Activated CD8-positive, alpha-beta memory T cell treated with anti-CD3 and anti-CD28 coated beads, Interleukin-2, amount 50 U/mL, for 1 hour (primary cell): ENCODE results near the gene FFAR4.
"Not testable (repeated sequence)": the region's sequence is repeated elsewhere in the genome, so short reads cannot be mapped to it uniquely, and the experiment has no call there.

Experiments
- DNase-seq: peaks from one replicate; pipeline ENCODE4 v3.0.0-alpha.2; 2020; ENCODE audit errors: extremely low read depth

The FFAR4 gene

DNA sequence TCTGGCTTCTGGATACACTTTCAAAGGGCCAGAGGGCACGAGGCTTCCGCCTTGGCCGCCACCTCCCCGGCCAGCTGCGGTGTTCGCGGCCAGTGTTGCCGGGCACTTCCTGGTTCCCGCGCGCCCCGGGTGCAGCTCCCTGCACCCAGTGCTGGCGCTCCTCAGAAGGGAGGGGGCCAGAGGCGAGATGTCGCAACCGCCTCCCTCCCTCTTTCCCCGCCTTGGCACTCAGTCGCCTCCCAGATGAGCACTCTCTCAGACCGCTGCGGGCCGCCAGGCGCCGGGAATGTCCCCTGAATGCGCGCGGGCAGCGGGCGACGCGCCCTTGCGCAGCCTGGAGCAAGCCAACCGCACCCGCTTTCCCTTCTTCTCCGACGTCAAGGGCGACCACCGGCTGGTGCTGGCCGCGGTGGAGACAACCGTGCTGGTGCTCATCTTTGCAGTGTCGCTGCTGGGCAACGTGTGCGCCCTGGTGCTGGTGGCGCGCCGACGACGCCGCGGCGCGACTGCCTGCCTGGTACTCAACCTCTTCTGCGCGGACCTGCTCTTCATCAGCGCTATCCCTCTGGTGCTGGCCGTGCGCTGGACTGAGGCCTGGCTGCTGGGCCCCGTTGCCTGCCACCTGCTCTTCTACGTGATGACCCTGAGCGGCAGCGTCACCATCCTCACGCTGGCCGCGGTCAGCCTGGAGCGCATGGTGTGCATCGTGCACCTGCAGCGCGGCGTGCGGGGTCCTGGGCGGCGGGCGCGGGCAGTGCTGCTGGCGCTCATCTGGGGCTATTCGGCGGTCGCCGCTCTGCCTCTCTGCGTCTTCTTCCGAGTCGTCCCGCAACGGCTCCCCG is at the start of gene FFAR4:
FFAR4 (plus strand) TSS at position 231 of the 842 bp plus-strand sequence; CDS start at position 287, 56 bp downstream.
- DNase-seq, result no peak

DNA sequence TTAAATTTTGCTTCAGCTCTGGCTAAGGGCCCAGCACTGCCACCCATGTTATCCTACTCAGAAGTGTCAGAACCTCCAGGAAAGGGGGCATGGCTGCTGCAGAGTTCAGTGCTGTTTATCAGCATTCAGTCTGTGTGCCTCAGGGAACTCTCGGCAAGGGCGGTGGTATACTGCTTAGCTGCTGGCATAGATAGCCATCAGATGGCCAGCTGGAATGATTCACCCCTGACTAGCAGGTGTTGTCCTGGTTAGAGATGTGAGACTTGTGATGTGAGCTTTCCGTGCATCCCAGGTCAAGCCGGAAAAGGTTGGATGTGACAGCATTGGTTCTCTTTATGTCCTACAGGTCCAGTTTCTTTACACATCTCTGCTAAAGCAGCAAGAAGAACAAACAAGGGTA is 47.9 kb upstream of the FFAR4 start:
- DNase-seq, result no peak

DNA sequence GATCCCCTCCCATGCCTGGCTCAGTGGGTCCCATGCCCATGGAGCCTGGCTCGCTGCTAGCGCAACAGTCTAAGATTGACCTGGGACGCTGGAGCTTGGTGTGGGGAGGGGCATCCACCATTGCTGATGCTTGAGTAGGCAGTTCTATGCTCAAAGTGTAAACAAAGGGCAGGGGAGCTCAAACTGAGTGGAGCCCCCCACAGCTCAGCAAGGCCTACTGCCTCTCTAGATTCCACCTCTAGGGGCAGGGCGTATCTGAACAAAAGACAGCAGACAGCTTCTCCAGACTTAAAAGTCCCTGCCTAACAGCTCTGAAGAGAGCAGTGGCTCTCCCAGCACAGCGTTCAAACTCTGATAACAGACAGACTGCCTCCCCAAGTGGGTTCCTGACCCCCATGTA is 31.2 kb upstream of the FFAR4 start:
- no peak for DNase-seq

DNA sequence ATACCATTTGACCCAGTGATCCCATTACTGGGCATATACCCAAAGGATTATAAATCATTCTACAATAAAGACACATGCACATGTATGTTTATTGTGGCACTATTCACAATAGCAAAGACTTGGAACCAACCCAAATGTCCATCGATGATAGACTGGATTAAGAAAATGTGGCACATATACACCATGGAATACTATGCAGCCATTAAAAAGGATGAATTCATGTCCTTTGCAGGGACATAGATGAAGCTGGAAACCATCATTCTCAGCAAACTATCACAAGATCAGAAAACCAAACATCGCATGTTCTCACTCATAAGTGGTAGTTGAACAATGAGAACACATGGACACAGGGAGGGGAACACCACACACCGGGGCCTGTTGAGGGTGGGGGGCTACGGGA is 25.6 kb upstream of the FFAR4 start:
- DNase-seq, result not testable (repeated sequence)

DNA sequence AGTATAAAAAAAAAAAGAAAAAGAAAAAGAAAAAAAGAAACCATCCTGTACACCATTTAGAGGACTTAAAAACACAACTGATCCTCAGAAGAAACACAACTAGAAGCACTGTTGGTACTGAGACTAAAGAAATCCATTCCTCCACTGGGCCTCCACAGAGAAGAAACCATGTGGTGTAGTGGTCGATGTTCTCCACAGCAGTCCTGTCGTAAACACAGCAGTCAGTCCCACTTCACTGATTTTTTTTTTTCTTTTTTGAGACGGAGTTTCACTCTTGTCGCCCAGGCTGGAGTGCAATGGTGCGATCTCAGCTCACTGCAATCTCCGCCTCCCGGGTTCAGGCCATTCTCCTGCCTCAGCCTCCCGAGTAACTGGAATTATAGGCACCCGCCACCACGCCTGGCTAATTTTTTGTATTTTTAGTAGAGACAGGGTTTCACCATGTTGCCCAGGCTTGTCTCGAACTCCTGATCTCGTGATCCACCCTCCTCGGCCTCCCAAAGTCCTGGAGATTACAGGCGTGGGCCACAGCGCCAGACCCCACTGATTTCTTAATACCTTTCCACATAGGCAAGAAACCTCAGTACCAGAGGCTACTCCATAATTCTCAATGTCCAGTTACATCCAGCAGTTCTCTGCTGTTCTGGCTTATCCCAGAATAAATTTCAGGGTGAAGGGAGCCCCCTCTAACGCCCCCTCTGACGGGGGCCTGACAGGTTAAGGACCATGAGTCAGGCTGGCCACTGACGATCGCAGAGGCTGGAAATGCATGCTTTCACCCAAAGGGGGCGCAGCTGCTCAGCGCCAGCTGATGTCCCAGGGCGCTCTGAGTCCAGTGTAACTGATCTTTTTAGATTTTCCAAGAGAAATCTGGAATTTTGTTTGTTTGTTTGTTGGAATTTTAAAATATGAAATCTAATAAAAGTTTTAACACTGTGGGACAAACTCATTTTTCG is 24.8 kb upstream of the FFAR4 start:
- no peak for DNase-seq

DNA sequence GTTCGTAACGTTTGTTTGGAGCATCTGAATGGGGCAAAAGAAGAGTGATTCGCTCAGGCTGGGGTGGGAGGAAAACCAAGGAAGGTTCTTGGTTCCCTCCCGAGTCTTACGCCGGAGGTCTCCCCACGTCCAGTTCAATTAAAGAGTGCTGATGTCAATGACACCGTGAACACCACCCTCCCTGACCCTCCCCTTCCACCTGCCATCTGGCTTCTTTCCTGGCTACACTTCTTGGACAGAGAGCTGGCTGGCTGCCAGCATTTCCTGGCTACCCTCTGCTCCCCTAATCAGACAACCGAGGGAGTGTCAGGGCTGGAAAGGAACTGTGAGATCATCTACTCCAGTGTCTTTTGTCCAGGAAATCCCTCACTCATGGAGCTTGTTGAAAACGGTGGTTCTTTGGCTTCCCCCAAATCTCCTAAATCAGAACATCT is 24.1 kb upstream of the FFAR4 start:
- no peak for DNase-seq

DNA sequence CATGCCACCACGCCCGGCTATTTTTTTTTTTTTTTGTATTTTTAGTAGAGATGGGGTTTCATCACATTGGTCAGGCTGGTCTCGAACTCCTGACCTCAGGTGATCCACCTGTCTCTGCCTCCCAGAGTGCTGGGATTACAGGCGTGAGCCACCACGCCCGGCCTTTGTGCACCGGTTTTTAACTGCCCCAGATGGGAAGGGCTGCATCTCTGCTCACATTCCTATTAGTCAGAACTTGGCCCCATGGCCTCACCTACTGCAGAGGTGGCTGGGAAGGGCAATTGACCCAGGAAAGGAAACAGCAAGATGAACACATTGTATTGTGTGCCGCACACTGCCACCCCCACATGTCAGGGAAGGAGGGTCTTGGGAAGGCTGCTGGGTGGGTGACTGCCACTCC is 19.5 kb upstream of the FFAR4 start:
- not testable (repeated sequence) for DNase-seq

DNA sequence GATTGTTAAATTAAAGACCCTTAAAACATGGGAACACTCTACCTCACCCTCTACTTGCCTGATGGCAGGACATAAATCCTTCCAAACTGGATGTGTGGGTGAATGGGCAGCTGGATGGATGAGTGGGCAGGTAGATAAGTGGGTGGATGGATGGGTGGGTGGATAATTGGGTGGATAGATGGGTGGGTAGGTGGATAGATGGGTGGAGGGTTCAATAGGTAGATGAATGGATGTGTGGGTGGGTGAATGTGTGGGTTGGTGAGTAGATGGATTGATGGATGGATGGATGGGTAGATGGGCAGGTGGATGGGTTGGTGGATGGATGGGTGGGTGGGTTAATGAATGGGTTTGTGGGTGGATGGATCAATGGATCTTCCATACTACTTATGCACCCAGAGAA is 18.9 kb upstream of the FFAR4 start:
- no peak for DNase-seq

DNA sequence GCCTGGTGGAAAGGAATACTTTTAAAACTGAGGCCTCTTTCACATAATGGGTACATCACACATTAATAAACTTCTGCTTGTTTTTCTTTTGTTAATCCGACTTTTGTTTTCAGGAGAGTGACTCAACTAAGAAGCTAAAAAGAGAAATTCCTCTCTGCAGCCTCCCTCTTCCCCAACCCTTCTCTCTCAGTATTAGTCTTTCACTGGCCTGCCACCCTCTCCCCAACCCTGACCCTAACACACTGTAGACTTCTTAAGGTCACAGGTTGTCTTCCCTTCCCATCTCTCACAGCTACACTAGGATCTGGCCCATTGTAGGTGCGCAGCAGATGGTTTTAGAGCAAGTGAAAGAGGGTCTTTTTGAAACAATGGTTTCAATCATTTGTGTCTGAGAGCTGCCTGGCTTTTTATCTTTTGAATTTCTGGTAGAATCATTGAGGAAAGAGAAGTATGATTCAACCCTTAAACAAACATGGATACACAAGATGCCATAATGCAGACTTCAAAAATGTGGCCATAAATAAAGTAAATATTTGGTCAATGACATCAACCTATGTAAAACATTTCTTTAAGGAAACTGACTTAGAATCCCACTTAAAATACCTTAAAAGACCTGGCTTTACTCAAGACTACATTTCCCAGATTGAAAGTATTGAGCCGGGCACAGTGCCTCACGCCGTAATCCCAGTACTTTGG is 17.9 kb upstream of the FFAR4 start:
- no peak for DNase-seq

DNA sequence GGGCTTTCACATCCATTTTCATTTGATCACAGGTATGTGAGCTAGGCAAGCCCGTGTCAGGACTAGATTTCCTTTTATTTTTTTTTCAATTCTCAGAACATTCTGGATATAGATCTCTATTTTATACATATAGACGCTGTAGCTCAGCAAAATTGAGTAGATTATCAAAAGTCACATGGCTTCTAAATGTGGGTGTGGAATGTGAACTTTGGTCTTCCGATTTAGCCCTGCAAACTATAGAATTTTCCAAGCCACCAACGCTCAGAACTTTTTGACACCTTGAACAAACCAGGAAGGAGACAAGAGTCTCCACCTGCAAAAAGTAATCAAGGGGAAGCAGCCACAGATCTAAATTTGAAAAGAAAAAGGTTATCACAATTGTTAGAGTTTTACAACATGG is 15.9 kb upstream of the FFAR4 start:
- DNase-seq, result no peak

DNA sequence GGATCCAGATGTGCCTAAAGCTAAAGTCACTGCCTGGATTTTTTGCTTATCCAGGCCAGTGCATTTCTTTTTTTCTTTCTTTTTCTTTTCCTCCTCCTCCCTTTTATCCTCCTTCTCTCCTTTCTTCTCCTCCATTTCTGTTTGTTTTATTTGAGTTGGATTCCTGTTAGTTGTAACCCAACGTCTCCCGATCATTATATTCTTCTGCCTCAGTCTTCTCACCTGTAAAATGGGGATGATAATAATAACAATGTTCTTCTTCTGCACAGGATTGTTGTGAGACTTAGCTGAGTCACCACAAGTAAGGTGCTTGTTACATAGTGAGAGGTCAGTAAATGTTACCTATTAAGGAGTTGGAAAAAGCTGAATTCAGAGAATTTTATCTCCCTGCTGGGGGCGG is 13.7 kb upstream of the FFAR4 start:
- no peak for DNase-seq

DNA sequence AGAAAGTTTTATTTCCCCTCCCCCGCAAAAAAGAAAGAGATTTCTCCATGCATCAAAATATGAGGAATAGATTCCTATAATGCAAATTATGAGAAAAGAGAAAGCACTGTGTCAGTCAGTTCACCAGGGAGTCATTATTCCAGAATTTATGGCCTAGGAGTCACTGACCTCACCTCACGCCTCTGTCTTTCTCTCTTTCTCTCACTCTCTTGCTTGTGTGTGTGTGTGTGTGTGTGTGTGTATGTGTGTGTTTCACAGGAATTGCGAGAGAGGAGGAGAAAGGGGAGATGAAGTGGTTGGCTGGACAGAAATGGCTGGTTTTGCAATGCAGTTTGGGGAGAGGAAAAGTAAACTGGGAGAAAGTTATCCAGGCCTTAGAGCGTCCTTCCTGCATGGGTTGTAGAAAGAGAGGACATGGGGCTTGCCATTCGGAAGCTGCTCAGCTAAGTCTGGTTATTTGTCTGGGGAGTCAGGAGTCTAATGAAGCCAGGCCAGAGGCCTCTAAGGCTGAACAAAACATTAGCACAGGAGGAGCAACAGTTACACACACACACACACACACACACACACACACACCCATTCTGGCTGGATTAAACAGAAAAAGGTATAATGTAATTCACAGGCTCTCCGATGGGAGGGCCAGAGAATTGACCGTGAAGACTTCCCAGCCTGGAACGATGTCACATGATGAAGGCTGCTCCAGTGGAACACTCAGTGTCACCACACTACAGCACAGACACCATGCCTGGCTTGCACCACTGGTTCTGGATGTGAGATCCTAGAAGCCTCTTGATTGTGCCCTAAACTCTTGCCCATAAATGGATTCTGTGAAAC is 12.8 kb upstream of the FFAR4 start:
- DNase-seq, result no peak

DNA sequence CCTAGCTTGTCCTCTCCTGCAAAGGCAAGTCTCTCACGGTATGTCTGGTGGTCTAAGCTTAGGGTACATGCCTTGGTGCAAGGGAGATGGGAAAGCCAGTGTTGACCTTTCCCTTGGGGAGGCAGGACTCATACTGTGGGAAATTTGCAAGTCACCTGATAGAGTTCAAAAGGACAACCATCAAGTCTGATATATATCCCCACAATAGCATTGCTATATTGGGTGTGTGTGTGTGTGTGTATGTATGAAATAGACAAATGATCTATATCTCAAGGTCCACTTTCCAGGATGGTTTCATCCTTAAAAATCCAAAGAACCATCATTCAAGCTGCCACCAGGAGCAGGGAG is 12.2 kb upstream of the FFAR4 start:
- DNase-seq, result no peak

DNA sequence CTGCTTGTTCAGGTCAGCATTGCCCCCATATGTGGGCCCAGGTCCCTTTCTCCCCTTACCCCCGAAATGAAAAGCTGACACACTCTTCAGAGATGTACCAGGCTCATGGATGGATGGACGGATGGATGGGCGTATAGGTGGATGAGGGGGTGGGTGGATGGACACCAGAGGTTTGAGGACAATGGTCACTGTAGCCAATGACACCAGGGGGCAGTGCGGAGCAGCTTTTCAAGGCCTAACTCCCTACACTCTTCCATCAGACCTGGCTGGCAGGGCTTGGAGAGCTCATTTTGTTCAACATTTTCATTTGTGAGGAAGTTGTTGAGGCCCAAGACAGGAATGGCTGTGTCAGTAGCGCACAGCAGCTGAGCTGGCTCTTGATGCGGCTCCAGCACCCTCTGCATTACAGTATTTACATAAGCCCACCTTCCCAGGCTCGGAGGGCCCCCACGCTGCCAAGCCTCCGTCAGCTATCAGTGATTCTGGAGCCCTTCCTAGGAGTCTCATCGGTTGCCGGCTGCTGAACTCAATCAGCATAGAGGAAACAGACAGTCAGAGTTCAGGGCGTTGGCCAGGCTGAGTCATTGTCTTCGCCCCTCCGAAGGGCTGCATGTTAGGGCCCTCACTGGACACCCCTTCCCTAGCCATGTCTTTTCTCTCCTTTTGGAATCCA is 11.6 kb upstream of the FFAR4 start:
- no peak for DNase-seq

DNA sequence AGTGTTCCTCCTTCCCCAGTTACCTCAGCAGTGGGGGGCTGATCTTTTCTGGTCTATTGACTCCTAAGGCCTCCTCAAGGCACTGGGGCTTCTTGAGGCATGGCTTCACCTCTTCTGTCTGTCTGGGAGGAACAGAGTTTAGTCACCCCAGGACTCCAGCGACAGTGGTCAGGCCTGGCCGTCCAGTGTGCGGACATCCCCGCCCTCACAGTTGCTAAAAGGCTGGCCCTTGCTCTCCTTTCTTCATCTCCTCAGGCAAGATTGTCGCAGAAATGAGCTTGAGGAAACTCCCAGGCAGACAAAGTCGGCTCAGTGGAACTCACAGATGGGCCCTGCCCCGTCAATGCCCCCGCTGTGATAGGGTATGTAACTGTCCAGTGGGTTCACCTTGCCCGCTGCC is 7.0 kb upstream of the FFAR4 start:
- no peak for DNase-seq

DNA sequence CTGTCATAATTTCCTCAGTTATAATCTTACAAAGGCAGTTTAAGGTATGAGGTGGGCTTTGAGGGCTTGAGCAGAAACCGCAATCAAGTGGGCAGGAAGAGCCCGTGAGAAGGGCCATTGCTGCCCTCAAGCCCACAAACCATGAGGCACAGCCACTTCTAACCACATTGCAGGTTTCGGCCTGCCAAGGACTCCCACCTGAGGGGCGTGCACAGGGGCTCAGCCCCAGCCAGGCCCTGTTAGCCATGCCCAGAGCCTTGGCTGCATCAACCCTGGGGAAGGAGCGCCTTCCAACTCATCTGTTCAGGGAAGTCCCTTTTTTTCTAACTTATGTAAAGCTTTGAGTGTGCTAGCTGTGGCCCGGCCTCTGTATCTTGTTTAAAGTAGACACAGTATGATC is 5.9 kb upstream of the FFAR4 start:
- no peak for DNase-seq

DNA sequence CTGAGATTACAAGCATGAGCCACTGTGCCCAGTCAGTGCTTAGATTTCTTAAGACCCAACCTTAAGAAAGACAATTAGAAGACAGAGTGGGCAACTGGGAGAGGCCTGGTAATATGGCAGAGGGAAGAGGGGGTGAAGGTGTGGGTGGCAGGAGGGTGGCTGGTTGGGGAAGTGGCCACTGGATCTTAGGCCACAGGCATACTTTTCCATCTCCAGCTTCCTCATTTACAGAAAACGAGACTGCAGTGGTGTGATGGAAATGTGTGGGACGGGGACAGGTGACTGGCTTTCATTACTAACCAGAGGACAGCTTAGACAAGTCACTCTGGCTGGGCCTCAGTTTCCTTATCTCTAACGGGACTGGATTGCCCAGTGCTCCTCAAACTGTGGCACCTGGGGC is 1.0 kb upstream of the FFAR4 start:
- DNase-seq, result no peak

DNA sequence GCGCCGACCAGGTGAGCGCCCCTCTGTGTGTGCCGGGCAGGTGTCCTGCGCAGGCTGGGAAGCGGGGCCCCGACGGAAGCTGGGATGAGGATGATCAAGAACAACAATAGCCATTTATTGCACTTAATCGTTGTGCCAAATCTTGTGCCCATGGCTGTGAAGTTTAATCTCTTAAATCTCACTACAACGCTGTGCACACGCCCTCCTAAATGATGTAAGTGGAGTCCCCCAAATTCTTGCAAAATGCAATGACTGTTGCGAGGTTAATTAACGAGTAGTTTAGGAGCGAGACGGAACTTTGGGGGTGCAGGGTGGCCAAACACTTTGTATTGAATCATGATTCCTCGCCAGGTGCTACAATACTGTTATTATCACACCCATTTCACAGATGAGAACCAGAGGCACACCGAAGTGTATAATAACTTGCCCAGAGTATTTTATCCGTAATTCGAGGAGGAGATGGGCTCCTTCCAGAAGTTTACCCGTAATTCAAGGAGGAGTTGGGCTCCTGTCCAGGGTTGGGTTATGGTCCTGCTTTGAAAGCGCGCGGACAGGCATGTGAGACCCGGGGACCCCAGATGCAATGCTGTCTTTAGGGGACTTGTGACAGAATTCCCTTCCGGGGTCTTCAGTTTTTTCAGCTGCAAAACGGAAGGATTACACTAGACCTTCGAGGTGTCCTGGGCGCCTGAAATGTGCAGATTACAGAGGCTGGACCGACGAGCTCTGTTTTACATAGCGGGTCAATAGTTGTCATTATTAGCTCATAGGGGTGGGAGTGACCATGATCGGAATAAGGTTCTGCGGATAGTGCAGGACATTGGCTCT is 1.0 kb downstream of the FFAR4 start:
- DNase-seq, result no peak

DNA sequence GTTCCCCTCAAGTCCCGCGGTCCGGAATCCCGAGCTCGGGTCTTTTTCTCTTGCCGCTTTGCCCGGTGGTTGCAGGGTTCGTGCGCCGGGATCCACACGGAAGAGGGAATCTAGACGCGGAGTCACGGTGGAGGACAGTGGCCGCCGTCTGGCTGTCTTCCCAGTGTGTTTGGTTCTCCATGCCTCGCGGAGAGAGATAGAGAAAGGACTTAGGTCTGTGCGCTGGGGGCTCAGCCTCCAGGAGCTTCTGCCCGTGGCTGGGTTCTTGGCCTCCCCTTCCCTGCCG is 1.6 kb downstream of the FFAR4 start:
- DNase-seq, result no peak

DNA sequence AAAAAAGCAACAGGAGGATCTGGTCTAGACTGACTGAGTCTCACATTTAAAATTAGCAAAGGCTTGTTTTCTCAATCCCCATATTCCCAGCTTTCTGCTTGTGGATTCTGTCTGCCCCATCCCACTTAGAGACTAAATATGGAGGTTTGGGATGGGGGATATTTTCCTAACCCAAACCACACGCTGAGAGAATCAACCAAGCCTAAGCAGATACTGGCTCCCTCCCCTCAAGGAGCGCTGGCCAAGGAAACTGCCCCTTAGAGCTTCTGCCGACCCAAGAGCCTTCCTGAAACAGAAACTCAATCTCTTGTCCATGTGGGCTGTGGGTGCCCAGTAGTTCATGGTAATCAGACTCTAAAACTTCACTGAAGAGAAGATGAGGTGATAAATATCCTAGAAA is 3.9 kb downstream of the FFAR4 start:
- no peak for DNase-seq
